CMK (cell line): ENCODE measurements around the gene VEGFA.

Experiments used
- DNase-seq: peaks from one replicate; pipeline ENCODE4 v3.0.0-alpha.2; 2010; ENCODE audit warnings: low read depth

VEGFA gene

DNA sequence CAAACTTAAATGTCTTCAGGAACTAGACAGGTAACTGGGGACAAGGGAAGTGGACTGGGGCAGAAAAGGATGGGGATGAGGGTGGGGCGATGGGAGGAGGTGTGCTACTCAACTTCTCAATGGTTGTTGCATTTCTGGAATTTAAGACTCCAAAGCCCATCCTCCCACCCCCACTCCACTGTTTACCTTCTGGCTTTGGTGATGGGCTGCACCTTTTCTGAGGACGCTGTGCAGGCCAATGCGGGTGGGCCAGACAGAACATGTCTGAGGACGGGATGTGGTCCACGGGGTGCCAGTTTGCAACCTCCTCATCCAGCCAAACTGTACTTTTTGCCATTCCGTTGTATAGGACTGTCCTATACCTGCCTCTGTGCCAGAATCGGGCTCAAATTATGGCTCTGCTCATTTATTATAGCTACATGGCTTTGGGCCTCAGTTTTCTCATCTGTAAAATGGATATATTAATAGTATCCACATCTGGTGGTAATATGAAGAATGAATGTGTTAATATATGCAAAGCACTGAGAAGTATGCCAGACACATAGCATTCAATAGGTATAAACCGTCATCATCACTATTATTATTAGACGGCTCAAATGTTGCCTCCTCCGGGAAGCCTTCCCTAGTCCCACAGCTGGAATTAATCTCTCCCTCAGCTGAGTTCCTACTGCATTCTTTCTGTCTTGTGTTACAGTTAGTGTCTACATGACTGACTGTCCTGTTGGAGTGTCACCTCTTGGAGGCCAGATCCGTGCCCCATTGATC lies 31.0 kb upstream of the VEGFA start:
- no peak for DNase-seq

DNA sequence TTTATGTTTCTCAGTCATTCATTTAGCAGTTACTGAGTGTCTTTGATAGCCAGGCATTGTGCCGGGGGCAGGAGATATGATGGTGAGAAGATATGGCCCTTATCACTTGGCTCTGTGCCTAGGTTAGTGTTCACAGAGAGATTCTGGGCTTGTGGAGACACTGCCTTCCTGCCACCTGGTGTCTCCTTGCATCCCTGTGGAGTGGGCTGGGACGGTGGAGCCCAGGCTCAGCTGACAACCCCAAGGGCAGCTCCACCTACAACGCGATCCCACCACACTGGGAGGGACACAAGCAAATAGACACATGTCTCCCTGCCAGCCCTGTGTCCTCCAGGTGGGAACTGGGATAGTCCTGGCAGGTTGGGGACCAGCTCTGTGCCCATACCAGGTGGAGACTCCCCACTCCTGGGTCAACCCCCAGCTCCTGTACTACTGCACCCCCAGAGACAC lies 30.3 kb upstream of the VEGFA start:
- DNase-seq, result no peak

DNA sequence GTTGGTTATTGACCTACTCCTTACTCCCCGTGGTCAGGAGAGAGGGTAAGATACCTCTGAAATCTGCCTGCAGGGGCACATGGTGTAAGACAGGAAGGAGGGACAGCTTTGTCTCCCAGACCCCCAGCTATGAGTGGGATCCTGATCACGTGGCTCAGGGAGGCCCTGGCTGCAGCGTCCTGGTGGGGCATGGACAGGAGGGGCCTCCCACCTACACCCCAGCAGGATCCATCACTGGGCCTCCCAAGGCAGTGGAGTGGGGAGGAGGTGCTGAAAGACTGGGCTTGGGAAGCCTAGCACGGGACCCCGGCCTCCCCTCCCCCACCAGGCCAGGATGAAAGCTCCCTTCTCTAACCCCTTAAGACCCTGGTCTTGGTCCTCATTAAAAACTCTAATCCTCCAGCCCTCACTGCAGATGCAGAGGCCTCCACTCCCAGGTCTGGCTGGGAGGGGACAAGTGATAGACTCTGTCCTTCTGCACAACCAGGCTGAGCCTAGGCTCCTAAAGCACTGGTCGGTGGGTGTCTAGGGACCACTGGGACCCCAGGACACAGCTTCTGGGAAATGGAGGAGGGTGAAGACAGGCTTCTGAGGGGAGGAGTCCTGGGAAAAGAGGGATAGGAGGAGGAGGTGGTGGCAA lies 29.6 kb upstream of the VEGFA start:
- DNase-seq, result no peak

DNA sequence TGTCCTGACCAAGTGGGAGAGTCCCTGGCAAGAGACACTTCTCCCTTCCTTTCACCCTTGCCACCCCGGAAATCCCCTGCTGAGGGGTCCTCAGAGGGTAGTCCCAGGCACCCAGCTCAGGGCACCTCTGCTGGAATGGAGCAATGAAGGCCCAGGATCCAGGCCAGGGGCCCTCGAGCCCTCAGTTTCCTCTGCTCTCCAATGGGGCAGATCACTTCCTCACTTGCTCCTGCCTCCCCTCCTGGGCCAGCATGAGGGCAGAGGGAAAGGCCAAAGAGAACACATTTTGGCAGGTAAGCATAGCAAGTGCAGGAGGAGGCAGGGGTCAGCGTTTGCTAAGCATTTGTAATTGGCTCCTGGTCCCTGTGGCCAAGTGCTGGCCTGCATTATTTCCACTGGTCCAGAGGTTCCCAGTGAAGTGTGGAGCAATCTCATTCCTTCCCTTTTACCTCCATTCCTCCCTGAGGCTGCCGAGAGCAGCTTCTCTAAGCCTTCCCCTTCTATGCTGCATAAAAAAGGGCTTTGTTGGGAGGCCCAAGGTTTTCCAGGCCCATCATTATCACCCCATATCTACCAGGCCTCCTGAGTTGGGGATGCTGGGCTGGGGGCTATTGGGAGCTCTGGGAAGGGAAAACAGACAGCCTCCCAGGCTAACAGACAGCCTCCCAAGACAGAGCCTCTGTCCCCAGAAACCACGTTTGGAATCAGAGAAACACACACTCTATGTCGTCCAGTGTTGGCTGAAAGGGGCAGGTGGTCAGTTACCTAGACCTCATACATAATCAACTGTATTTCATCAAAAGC lies 28.8 kb upstream of the VEGFA start:
- no peak for DNase-seq

DNA sequence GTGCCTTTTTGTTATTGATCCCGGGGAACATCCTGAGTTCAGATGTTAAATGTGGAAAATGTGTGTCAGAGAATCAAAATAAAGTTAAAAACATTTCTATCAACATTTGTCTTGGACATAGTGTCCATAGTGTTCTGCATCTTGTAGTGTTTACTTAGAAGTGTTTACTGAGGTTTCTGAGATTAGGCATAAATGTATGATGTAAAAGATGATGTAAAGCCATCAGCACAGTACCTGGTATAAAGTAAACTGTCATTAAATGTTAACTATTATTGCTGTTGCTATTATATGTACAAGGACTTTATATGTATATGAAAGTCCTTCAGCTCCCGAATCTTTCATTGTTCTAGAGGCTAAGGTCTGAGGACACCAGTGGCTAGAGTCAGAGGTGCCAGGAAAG lies 28.2 kb upstream of the VEGFA start:
- no peak for DNase-seq

DNA sequence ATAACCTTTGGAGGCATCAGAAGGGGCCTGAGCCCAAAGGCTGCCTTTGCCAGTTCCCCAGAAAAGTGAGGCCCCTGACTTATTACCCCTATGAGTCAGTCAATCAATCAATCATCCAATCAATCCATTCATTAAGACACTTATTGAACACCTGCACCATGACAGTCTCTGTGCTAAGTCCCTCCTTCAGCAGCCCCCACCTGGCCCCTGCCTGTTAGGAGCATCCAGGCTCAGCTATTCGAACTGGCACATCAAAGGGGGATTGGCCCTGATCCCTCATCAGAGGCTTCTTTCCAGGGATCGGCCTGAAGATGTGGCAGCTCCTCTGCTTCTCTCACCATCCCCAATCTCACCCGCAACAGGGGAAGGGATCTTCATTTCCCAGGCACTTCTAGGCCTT lies 27.7 kb upstream of the VEGFA start:
- DNase-seq, result no peak

DNA sequence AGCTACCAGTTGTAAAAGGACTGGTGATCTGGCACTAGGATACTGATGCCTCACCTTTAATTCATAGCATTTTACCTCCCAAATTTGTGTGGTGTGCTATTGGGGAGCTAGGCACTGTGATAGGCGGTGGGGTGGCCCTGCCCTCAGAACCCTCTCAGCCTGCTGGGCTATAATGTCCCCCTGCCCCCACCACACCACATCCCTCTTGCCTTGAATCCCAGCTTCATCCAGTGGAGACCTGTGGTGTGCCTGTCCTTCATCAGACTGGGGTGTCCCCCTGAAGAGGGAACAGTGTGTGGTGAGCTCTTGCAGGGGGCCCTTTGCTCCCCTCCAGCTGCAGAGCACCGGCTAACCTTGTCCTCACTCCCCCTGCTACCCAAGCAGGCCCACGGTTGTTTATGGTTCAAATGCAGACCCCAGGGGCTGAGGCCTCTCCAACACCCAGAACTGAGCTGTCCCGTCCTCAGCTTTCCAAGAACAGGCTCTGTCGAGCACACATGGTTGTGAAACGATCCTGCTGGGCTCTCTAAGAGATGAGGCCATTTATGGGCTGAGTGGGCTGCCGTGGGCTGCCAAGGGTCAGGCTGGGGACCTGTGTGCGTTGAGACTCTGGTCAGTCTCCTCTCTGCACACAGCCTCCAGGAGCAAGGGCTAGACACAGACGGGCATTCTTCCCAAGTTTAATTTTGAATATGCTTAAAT lies 26.9 kb upstream of the VEGFA start:
- DNase-seq, result no peak

DNA sequence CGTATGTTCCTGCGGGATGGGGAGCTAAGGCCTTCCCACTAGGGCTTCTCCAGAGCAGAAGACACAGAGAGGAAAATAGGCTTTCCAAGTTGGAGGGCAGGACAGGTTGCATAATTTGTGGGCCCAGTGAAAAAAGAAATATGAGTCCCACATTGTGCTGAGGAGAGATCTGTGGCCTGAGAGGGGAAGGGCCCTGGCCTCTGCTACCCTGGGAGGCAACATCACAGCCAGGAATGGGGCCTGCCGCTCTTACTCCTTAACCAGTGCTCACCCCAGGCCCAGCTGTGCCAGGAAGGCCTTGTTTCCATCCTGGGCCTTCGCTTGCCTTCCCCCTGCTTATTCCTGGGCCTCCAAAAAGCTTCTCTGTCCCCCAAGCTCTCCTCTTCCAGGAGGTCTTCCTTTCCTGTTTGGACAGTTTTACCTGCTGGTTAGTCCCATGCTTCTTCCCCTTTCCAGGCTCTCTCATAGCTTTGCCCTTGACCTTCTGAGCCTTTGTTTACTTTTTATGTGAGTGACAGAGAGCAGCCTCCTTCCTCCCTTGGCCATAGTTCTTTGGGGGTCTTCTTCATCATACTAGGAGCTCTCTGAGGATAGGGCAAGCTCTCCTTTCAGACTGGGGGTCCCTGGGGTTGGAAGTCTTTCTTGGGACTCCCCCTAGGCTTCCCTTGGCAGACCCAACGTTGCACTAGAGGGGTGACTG lies 26.2 kb upstream of the VEGFA start:
- no peak for DNase-seq

DNA sequence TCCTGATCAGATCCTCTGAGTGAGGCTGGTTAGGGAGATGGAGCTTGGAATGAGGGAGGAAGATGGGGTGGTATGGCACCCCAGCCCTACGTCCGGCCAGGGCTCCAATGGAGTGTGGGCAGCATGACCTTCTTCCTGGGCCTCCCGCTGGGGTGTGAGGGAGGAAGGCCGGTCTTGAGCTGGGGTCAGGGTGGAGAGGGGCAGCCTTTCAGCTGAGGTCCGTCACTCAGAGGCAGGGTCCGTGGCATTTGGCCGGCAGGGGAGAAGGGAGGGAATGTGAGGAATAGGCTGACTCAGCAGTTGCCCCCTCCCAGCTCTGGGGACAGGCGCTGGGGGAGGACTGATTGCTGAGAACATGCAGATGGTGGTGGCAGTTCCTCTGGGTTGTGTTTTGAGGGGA lies 25.5 kb upstream of the VEGFA start:
- DNase-seq, result no peak

DNA sequence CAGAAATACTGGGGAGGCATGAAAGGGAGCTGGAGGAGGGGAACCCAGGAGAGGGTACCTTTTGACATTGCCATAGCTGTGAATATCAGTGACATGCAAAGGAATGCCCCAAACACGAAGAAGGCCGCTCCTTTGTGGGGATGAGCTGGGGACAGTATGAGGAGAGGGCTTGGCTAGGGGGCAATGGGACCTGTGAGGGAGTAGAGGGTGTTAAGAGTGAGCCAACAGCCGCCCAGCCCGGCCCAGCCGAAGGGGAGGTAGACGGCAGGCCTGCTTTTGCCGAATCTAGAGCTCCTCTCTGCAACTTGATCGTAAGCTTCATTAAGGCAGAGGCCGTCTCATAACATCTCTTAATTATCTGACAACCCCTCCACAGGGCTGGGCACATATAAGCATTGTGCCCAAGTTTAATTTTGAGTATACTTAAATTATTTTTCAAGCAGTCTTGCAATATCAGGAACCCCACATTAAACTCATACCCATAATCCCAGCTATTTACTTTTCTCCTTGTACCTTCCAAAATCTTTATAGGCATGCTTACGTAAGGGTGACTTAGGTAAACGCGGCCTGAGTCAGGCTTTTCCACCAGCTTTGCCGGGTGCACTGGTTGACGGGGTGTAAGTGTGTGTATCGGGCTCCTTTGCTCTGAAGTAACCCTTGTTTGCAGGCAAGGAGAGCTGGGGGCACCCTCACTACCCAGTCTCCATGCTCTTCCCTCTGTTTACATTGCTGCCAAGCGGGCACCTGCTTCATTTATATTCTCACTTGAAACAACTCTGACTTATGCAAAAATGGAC lies 24.9 kb upstream of the VEGFA start:
- no peak for DNase-seq

DNA sequence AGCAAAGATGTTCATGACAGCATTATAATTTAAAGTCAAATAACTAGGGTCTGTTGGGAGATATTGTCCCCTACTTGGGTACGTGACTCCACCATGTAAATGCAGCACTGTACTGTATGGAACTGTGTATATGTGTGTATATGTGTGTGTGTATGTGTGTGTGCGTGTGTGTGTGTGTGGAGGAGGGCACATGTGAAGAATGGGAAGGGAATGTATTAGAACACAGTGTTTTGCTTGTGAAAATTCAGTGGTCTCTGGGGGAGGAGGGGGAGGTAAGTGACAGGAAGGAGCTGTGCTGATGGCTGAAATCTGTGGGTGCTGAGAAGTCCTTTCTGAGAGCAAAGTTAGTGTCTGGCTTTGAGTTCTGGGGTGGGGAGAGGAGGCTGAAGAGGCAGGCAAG lies 23.9 kb upstream of the VEGFA start:
- no peak for DNase-seq

DNA sequence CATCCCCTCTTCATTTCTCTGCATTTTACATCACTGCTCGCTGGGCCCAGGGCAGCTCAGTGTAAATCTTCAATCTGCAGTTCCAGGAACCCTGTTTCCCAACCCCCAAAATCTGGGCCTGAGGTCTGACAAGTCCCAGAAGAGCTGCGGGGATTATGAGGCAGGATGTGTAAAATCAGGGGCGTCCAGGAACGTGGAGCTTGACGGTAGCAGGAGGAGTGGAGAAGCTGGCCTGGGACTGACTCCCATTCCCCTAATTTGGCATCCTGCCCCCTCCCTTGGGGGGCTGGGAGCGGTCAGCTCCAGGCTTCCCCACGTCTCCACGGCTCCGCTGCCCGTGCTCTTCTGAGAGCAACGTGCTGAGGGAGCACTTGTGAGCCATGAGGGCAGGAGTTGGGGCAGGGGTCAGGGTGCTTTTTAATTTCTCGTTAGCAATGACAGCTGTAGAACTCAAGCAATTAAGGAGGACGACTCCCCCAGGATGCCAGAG lies 23.4 kb upstream of the VEGFA start:
- no peak for DNase-seq

DNA sequence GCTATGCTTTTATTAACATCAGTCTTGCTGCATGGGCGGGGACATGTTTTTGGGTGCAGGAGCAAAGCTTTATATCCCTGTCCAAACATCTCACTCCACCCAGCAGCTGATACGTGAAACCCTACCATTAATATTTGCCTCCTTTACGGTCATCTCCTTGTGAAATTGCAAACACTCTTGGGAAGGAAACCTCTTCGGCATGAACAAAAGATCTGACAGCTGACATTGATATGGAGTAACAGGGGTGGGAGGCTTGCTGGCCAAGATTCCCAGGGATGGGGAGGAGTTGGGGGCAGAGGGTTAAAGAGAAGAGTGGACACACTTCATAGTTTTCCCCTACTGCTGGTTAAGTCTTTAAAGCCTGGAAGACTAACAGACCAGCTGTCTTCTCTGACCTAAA lies 22.2 kb upstream of the VEGFA start:
- no peak for DNase-seq

DNA sequence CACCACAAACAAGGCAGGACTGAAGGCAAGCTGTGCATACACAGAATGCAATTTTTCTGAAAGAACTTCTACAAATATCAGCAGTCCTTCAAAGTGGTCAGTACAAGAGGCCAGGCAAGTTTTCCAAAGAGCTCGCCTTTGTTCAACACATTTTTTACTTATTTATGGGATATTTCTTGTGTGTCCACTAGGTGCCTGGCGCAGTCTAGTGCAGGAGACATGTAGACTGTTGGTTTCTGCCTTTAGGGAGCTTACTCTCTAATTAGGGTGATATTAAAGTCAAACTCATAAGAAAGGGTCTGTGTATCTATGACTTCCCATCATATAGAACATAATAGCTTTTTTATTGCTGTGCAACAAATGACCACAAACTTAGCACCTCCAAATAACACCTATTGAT lies 21.2 kb upstream of the VEGFA start:
- no peak for DNase-seq

DNA sequence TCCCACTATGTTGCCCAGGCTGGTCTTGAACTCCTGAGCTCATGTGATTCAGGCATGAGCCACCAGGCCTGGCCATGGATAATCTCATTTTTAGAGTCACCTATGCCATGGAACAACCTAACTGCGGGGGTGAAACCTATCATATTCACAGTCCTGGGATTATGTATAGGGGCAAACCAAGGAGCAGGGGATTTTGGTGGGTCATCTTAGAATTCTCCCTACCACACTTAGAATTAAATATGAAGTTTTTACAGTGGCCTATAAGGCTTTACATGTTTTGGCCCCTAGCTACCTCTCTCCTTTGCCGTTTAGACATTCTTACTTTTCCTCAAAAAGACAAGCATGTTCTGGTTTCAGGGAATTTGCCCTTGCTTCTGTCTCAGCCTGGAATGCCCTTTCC lies 20.6 kb upstream of the VEGFA start:
- DNase-seq, result no peak

DNA sequence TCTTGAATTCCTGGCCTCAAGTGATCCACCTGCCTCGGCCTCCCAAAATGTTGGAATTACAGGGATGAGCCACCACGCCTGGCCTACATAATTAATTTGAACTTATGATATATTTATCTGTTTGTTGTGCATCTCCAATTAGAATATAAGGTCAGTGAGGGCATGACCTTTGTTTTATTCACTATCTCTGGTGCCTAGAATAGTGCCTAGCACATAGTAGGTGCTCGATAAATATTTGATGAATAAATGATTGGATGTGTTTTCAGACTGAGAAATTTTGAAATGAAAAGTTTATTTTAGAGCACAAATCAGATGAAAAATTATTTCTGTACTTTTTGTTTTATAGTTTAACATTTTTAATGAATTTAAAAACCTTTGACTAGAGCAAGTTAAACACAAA lies 19.4 kb upstream of the VEGFA start:
- DNase-seq, result no peak

DNA sequence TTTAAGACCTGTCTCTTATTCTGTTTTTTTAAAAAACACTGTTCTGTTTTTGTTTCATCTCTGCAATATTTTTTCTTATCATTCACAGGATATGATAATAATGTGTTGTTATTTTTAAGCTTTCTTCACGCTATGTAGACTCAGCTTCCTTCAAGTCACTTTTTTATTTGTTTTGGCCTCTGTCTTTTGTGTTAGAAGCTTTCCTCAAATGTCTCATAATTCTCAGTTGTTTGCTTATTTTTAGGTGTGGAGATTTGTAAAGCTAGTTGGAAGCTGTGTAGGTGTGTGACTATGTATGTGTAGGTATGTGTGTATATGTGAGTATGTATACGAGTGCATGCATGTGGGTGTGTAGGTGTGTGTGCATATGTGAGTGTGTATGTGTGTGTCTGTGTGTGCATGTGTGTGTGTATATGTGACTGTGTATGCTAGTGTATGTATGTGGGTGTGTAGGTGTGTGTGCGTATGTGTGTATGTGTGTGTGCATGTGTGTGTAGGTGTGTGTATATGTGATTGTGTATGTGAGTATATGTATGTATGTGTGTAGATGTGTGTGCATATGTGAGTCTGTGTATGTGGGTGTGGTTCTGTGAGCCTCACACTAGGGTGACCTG lies 16.3 kb upstream of the VEGFA start:
- DNase-seq, result no peak

DNA sequence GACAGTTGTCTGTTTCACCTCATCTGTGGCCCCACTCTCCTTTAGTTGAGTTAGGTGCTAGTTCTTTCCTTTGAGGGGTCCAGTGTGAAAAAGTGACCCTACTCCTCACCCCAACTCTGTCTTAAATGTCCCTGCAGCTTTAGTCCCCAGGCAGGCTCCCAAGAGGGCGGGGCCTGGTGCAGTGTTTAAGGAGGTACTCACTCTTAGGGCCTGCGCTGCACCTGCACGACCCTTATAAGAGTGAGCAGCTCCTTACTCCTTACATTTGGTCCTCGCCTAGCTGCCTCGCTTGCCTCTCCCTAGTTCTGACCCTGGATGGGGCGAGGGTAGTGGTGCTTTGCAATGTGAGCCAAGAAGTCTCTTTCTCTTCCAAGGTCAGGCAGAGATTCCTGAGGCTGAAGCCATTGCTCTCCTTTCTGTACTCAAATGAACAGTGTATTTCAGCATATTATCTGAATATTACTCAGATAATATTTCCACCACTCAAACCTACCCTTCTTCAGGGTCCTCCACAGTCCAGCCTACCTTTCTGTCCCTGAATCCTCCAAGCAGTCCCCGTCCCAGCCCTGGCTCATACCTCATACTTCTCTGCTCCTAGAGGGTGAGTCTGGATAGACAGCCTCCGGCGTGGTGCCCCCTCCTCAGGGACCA lies 11.9 kb upstream of the VEGFA start:
- no peak for DNase-seq

DNA sequence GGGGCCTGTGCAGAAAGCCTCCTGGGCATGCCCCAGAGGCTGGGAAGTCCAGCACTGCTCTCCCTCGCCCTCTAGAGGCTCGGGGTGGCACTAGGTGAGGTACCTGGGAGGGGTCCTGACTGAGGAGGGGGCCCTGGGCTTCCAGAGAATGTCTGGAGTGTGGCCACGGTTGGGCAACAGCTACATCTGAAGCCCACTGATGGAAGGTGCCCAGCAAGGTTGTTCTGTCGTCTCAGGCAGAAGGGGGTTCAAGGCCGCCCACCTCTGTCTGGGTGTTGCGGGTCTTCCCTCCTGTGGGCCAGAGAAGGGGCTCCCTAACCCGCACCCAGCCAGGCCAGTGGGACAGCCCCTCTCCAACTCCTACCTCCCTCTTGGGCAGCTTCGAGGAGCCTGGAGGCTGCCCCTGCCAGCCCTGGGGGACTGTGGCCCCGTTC lies 11.4 kb upstream of the VEGFA start:
- DNase-seq, result no peak
